Neural cell (in vitro differentiated cells): ENCODE data around the gene SLC37A1. TPM values are rescaled to one million over a fixed set of nuclear protein-coding genes. Genes with fewer than 3 reads are reported as not detected.

Experiments
- H2AFZ ChIP-seq: fragments of 200-600, 300-800 bp; sonication (generic), shearing (Covaris generic); 2 replicates; pipeline ENCODE4 v1.6.0; 2014; ENCODE audit warnings: low read depth, mild to moderate bottlenecking, antibody characterized with exemption, low read length, moderate library complexity
- H3F3A ChIP-seq: fragments of 200-600 bp; shearing (Covaris generic); 2 replicates; pipeline ENCODE4 v1.6.1; 2016; ENCODE audit warnings: mild to moderate bottlenecking, moderate library complexity, mixed read lengths, antibody characterized with exemption, low read length; ENCODE audit not compliant: insufficient read depth, poor library complexity, severe bottlenecking
- H3K27ac ChIP-seq: fragments of 200-600, 300-800 bp; sonication (generic), shearing (Covaris generic); 2 replicates; pipeline ENCODE4 v1.5.1; 2014; ENCODE audit warnings: mild to moderate bottlenecking, low read length, moderate library complexity
- H3K27me3 ChIP-seq: fragments of 300-800, 200-600 bp; sonication (generic), shearing (Covaris generic); 2 replicates; pipeline ENCODE4 v1.6.0; 2014; ENCODE audit warnings: mild to moderate bottlenecking, low read depth, low read length, moderate library complexity; ENCODE audit not compliant: insufficient read depth
- H3K36me3 ChIP-seq: fragments of 300-800, 200-600 bp; sonication (generic), shearing (Covaris generic); 2 replicates; pipeline ENCODE4 v1.5.1; 2014; ENCODE audit warnings: mild to moderate bottlenecking, antibody characterized with exemption, low read length, moderate library complexity; ENCODE audit not compliant: insufficient read depth
- H3K4me2 ChIP-seq: fragments of 300-800, 200-600 bp; sonication (generic), shearing (Covaris generic); 2 replicates; pipeline ENCODE4 v1.6.0; 2014; ENCODE audit warnings: mild to moderate bottlenecking, low read length
- H3K4me3 ChIP-seq: fragments of 300-800, 200-600 bp; sonication (generic), shearing (Covaris generic); 2 replicates; pipeline ENCODE4 v1.5.1; 2014; ENCODE audit warnings: mild to moderate bottlenecking, low read length, moderate library complexity
- H3K79me2 ChIP-seq: fragments of 200-600 bp; shearing (Covaris generic); replicated peaks from 2 replicates; pipeline ENCODE4 v1.6.0; 2014; ENCODE audit warnings: mild to moderate bottlenecking, low read length, moderate library complexity; ENCODE audit not compliant: insufficient read depth
- H3K9ac ChIP-seq: fragments of 300-800, 200-600 bp; sonication (generic), shearing (Covaris generic); 2 replicates; pipeline ENCODE4 v1.6.1; 2016; ENCODE audit warnings: mild to moderate bottlenecking, low read length, mixed read lengths
- H3K9me2 ChIP-seq: fragments of 200-600 bp; shearing (Covaris generic); 2 replicates; pipeline ENCODE4 v1.6.1; 2016; ENCODE audit warnings: mild to moderate bottlenecking, low read length, mixed read lengths; ENCODE audit not compliant: insufficient read depth
- H3K9me3 ChIP-seq: fragments of 200-600, 300-800 bp; sonication (generic), shearing (Covaris generic); 2 replicates; pipeline ENCODE4 v1.6.1; 2016; ENCODE audit warnings: mild to moderate bottlenecking, mixed run types, low read length, moderate library complexity, mixed read lengths
- H4K20me1 ChIP-seq: fragments of 200-600 bp; shearing (Covaris generic); 2 replicates; pipeline ENCODE4 v1.6.1; 2016; ENCODE audit warnings: mild to moderate bottlenecking, mixed run types; ENCODE audit not compliant: insufficient read depth
- EP300 ChIP-seq: fragments of 450-650 bp; conservative IDR thresholded peaks from 2 replicates; pipeline ENCODE4 v1.6.1; 2014; ENCODE audit warnings: antibody characterized with exemption, mild to moderate bottlenecking, moderate library complexity; ENCODE audit not compliant: poor library complexity, severe bottlenecking
- EZH2 ChIP-seq: fragments of 200-600, 300-800 bp; shearing (Covaris generic), sonication (generic); IDR thresholded peaks from 2 replicates; pipeline ENCODE4 v1.6.1; 2014; ENCODE audit warnings: antibody characterized with exemption, low read length, borderline replicate concordance, mild to moderate bottlenecking; ENCODE audit not compliant: insufficient read depth, poor library complexity, severe bottlenecking
- MXI1 ChIP-seq: fragments of 450-650 bp; conservative IDR thresholded peaks from 2 replicates; pipeline ENCODE4 v1.6.1; 2014; ENCODE audit warnings: antibody characterized with exemption, mild to moderate bottlenecking; ENCODE audit not compliant: poor library complexity, severe bottlenecking
- POLR2AphosphoS5 ChIP-seq: IDR thresholded peaks from 2 replicates; pipeline ENCODE4 v1.6.1; 2012
- RAD21 ChIP-seq: fragments of 450-650 bp; conservative IDR thresholded peaks from 2 replicates; pipeline ENCODE4 v1.6.1; 2014; ENCODE audit warnings: antibody characterized with exemption, mild to moderate bottlenecking, moderate library complexity
- SMC3 ChIP-seq: fragments of 450-650 bp; conservative IDR thresholded peaks from 2 replicates; pipeline ENCODE4 v1.6.1; 2014; ENCODE audit warnings: antibody characterized with exemption, mild to moderate bottlenecking, moderate library complexity; ENCODE audit not compliant: poor library complexity
- TAF1 ChIP-seq: IDR thresholded peaks from 2 replicates; pipeline ENCODE4 v1.6.1; 2012; ENCODE audit warnings: low read depth
- polyA plus RNA-seq: library from polyadenylated mRNA; depleted of rRNA; stranded (reverse); fragments of >200 nt; gene quantifications from 2 replicates; pipeline ENCODE4 v1.2.3, GENCODE V29; 2014
- TF ChIP-seq, protein P1 (sequence below): IDR thresholded peaks from 2 replicates; pipeline ENCODE4 v1.6.1; 2012; ENCODE audit warnings: borderline replicate concordance
- TF ChIP-seq, protein P2 (sequence below): fragments of 450-650 bp; IDR thresholded peaks from 2 replicates; pipeline ENCODE4 v1.5.1; 2014; ENCODE audit warnings: antibody characterized with exemption, mild to moderate bottlenecking, moderate library complexity; ENCODE audit not compliant: poor library complexity, severe bottlenecking

The SLC37A1 gene
- polyA plus RNA-seq, 1 donor from 2014 or later: 60.7 TPM

DNA sequence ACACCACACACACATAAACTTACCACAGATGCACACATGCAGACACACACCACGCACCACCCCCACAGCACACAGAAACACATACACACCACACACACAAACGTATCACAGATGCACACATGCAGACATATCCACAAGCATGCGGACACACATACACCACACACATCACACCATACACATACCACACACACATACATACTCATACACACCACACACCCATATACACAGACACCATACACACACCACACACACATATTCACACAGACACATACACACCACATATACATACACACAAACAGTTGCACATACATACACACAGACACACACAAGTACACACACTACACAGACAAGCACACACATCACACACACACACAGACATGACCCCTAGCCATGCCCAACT is 102.3 kb downstream of the SLC37A1 start:
- no peaks in the 10 kb centered on the region for H3K79me2 ChIP-seq
- H2AFZ ChIP-seq: no peak overlapping the region
- no peaks in the 10 kb centered on the region for H3K9me3 ChIP-seq
- no peak overlapping the region for H3K9ac ChIP-seq
- H4K20me1 ChIP-seq: no peaks in the 10 kb centered on the region
- no peak overlapping the region for H3K27ac ChIP-seq
- H3K4me3 ChIP-seq: no peak overlapping the region
- H3K9me2 ChIP-seq: no peaks in the 10 kb centered on the region
- TF ChIP-seq EZH2 (no peak), MXI1 (no peak), POLR2AphosphoS5 (no peak), SMC3 (no peak), RAD21 (no peak), EP300 (no peak), TAF1 (no peak)
- TF ChIP-seq, protein P1, sequence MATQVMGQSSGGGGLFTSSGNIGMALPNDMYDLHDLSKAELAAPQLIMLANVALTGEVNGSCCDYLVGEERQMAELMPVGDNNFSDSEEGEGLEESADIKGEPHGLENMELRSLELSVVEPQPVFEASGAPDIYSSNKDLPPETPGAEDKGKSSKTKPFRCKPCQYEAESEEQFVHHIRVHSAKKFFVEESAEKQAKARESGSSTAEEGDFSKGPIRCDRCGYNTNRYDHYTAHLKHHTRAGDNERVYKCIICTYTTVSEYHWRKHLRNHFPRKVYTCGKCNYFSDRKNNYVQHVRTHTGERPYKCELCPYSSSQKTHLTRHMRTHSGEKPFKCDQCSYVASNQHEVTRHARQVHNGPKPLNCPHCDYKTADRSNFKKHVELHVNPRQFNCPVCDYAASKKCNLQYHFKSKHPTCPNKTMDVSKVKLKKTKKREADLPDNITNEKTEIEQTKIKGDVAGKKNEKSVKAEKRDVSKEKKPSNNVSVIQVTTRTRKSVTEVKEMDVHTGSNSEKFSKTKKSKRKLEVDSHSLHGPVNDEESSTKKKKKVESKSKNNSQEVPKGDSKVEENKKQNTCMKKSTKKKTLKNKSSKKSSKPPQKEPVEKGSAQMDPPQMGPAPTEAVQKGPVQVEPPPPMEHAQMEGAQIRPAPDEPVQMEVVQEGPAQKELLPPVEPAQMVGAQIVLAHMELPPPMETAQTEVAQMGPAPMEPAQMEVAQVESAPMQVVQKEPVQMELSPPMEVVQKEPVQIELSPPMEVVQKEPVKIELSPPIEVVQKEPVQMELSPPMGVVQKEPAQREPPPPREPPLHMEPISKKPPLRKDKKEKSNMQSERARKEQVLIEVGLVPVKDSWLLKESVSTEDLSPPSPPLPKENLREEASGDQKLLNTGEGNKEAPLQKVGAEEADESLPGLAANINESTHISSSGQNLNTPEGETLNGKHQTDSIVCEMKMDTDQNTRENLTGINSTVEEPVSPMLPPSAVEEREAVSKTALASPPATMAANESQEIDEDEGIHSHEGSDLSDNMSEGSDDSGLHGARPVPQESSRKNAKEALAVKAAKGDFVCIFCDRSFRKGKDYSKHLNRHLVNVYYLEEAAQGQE: no peak
- TF ChIP-seq, protein P2, sequence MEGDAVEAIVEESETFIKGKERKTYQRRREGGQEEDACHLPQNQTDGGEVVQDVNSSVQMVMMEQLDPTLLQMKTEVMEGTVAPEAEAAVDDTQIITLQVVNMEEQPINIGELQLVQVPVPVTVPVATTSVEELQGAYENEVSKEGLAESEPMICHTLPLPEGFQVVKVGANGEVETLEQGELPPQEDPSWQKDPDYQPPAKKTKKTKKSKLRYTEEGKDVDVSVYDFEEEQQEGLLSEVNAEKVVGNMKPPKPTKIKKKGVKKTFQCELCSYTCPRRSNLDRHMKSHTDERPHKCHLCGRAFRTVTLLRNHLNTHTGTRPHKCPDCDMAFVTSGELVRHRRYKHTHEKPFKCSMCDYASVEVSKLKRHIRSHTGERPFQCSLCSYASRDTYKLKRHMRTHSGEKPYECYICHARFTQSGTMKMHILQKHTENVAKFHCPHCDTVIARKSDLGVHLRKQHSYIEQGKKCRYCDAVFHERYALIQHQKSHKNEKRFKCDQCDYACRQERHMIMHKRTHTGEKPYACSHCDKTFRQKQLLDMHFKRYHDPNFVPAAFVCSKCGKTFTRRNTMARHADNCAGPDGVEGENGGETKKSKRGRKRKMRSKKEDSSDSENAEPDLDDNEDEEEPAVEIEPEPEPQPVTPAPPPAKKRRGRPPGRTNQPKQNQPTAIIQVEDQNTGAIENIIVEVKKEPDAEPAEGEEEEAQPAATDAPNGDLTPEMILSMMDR: no peak
- no peaks in the 10 kb centered on the region for H3F3A ChIP-seq
- H3K4me2 ChIP-seq: no peak overlapping the region
- H3K36me3 ChIP-seq: no peaks in the 10 kb centered on the region
- no peaks in the 10 kb centered on the region for H3K27me3 ChIP-seq

DNA sequence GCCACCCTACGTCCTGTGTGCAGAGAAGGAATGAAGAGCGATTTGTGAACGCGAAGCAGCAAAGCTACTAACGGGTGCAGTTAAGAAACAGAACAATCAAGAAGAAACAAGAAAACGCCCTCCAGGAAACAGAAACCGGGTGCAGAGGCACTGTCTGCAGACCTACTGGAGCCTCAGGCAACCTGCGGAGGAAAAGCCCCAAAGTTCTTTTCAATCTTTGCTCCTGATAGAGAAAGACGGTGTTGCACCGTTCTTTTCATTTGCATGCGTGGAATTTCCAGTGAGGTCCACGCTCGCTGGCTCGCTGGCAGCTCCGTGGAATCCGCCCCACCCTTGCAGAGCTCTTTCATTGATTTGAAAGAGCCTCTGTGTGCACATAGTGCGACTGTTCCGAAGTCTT is 102.8 kb downstream of the SLC37A1 start:
- H3K27me3 ChIP-seq: no peaks in the 10 kb centered on the region
- H3K9me2 ChIP-seq: no peaks in the 10 kb centered on the region
- no peak overlapping the region for H3K4me3 ChIP-seq
- no peaks in the 10 kb centered on the region for H3K79me2 ChIP-seq
- no peaks in the 10 kb centered on the region for H3K9me3 ChIP-seq
- H3K36me3 ChIP-seq: no peaks in the 10 kb centered on the region
- H4K20me1 ChIP-seq: no peaks in the 10 kb centered on the region
- no peak overlapping the region for H3K4me2 ChIP-seq
- no peak overlapping the region for H3K27ac ChIP-seq
- no peak overlapping the region for H3K9ac ChIP-seq
- no peaks in the 10 kb centered on the region for H3F3A ChIP-seq
- H2AFZ ChIP-seq: no peak overlapping the region
- TF ChIP-seq POLR2AphosphoS5 (no peak), TAF1 (no peak), SMC3 (no peak), EZH2 (no peak), MXI1 (no peak), EP300 (no peak), RAD21 (no peak)
- TF ChIP-seq, protein P1: no peak
- TF ChIP-seq, protein P2: no peak
